ENCODE measurements around the gene LILRB3.
"Not testable (repeated sequence)": the region's sequence is repeated elsewhere in the genome, so short reads cannot be mapped to it uniquely, and the experiment has no call there.

- TF ChIP-seq POLR2A (IDR thresholded peaks at IDR 0.05; ENCODE audit: extremely low read depth, insufficient read length); CTCF (IDR thresholded peaks at IDR 0.05; ENCODE audit: low read depth, low read length); MYC (IDR thresholded peaks at IDR 0.05; ENCODE audit: low read depth, low read length); MAX (IDR thresholded peaks at IDR 0.05; ENCODE audit: low read depth, low read length): not testable (repeated sequence)
Observed at GRCh38 chr19:54223937-54224281, 1.1 kb upstream of the LILRB3 start.

Data from NB4 (cell line).